Neural cell (in vitro differentiated cells): Measurements from ENCODE around the gene ATP8B4. TPM values are rescaled to one million over a fixed set of nuclear protein-coding genes. Genes with fewer than 3 reads are reported as not detected.

ENCODE experiments used
- H2AFZ ChIP-seq: fragments of 200-600, 300-800 bp; sonication (generic), shearing (Covaris generic); 2 replicates; pipeline ENCODE4 v1.6.0; 2014; ENCODE audit warnings: low read depth, mild to moderate bottlenecking, antibody characterized with exemption, low read length, moderate library complexity
- H3F3A ChIP-seq: fragments of 200-600 bp; shearing (Covaris generic); 2 replicates; pipeline ENCODE4 v1.6.1; 2016; ENCODE audit warnings: mild to moderate bottlenecking, moderate library complexity, mixed read lengths, antibody characterized with exemption, low read length; ENCODE audit not compliant: insufficient read depth, poor library complexity, severe bottlenecking
- H3K27ac ChIP-seq: fragments of 200-600, 300-800 bp; sonication (generic), shearing (Covaris generic); 2 replicates; pipeline ENCODE4 v1.5.1; 2014; ENCODE audit warnings: mild to moderate bottlenecking, low read length, moderate library complexity
- H3K27me3 ChIP-seq: fragments of 300-800, 200-600 bp; sonication (generic), shearing (Covaris generic); 2 replicates; pipeline ENCODE4 v1.6.0; 2014; ENCODE audit warnings: mild to moderate bottlenecking, low read depth, low read length, moderate library complexity; ENCODE audit not compliant: insufficient read depth
- H3K36me3 ChIP-seq: fragments of 300-800, 200-600 bp; sonication (generic), shearing (Covaris generic); 2 replicates; pipeline ENCODE4 v1.5.1; 2014; ENCODE audit warnings: mild to moderate bottlenecking, antibody characterized with exemption, low read length, moderate library complexity; ENCODE audit not compliant: insufficient read depth
- H3K4me2 ChIP-seq: fragments of 300-800, 200-600 bp; sonication (generic), shearing (Covaris generic); 2 replicates; pipeline ENCODE4 v1.6.0; 2014; ENCODE audit warnings: mild to moderate bottlenecking, low read length
- H3K4me3 ChIP-seq: fragments of 300-800, 200-600 bp; sonication (generic), shearing (Covaris generic); 2 replicates; pipeline ENCODE4 v1.5.1; 2014; ENCODE audit warnings: mild to moderate bottlenecking, low read length, moderate library complexity
- H3K79me2 ChIP-seq: fragments of 200-600 bp; shearing (Covaris generic); replicated peaks from 2 replicates; pipeline ENCODE4 v1.6.0; 2014; ENCODE audit warnings: mild to moderate bottlenecking, low read length, moderate library complexity; ENCODE audit not compliant: insufficient read depth
- H3K9ac ChIP-seq: fragments of 300-800, 200-600 bp; sonication (generic), shearing (Covaris generic); 2 replicates; pipeline ENCODE4 v1.6.1; 2016; ENCODE audit warnings: mild to moderate bottlenecking, low read length, mixed read lengths
- H3K9me2 ChIP-seq: fragments of 200-600 bp; shearing (Covaris generic); 2 replicates; pipeline ENCODE4 v1.6.1; 2016; ENCODE audit warnings: mild to moderate bottlenecking, low read length, mixed read lengths; ENCODE audit not compliant: insufficient read depth
- H3K9me3 ChIP-seq: fragments of 200-600, 300-800 bp; sonication (generic), shearing (Covaris generic); 2 replicates; pipeline ENCODE4 v1.6.1; 2016; ENCODE audit warnings: mild to moderate bottlenecking, mixed run types, low read length, moderate library complexity, mixed read lengths
- H4K20me1 ChIP-seq: fragments of 200-600 bp; shearing (Covaris generic); 2 replicates; pipeline ENCODE4 v1.6.1; 2016; ENCODE audit warnings: mild to moderate bottlenecking, mixed run types; ENCODE audit not compliant: insufficient read depth
- CTCF ChIP-seq: fragments of 450-650 bp; IDR thresholded peaks from 2 replicates; pipeline ENCODE4 v1.5.1; 2014; ENCODE audit warnings: antibody characterized with exemption, mild to moderate bottlenecking, moderate library complexity; ENCODE audit not compliant: poor library complexity, severe bottlenecking
- EP300 ChIP-seq: fragments of 450-650 bp; conservative IDR thresholded peaks from 2 replicates; pipeline ENCODE4 v1.6.1; 2014; ENCODE audit warnings: antibody characterized with exemption, mild to moderate bottlenecking, moderate library complexity; ENCODE audit not compliant: poor library complexity, severe bottlenecking
- EZH2 ChIP-seq: fragments of 200-600, 300-800 bp; shearing (Covaris generic), sonication (generic); IDR thresholded peaks from 2 replicates; pipeline ENCODE4 v1.6.1; 2014; ENCODE audit warnings: antibody characterized with exemption, low read length, borderline replicate concordance, mild to moderate bottlenecking; ENCODE audit not compliant: insufficient read depth, poor library complexity, severe bottlenecking
- MXI1 ChIP-seq: fragments of 450-650 bp; conservative IDR thresholded peaks from 2 replicates; pipeline ENCODE4 v1.6.1; 2014; ENCODE audit warnings: antibody characterized with exemption, mild to moderate bottlenecking; ENCODE audit not compliant: poor library complexity, severe bottlenecking
- POLR2AphosphoS5 ChIP-seq: IDR thresholded peaks from 2 replicates; pipeline ENCODE4 v1.6.1; 2012
- RAD21 ChIP-seq: fragments of 450-650 bp; conservative IDR thresholded peaks from 2 replicates; pipeline ENCODE4 v1.6.1; 2014; ENCODE audit warnings: antibody characterized with exemption, mild to moderate bottlenecking, moderate library complexity
- REST ChIP-seq: IDR thresholded peaks from 2 replicates; pipeline ENCODE4 v1.6.1; 2012; ENCODE audit warnings: borderline replicate concordance
- SMC3 ChIP-seq: fragments of 450-650 bp; conservative IDR thresholded peaks from 2 replicates; pipeline ENCODE4 v1.6.1; 2014; ENCODE audit warnings: antibody characterized with exemption, mild to moderate bottlenecking, moderate library complexity; ENCODE audit not compliant: poor library complexity
- TAF1 ChIP-seq: IDR thresholded peaks from 2 replicates; pipeline ENCODE4 v1.6.1; 2012; ENCODE audit warnings: low read depth
- polyA plus RNA-seq: library from polyadenylated mRNA; depleted of rRNA; stranded (reverse); fragments of >200 nt; gene quantifications from 2 replicates; pipeline ENCODE4 v1.2.3, GENCODE V29; 2014

The ATP8B4 gene
- polyA plus RNA-seq, 1 donor from 2014 or later = 2.9 TPM

GRCh38 chr15:49852756-49853155, 266.3 kb downstream of the ATP8B4 start:
- Histone ChIP-seq H3K9ac (no peak overlapping the region), H2AFZ (no peak overlapping the region), H3K4me3 (no peak overlapping the region), H4K20me1 (no peaks in the 10 kb centered on the region), H3F3A (no peaks in the 10 kb centered on the region), H3K79me2 (no peaks in the 10 kb centered on the region), H3K4me2 (no peak overlapping the region), H3K27ac (no peak overlapping the region), H3K36me3 (no peaks in the 10 kb centered on the region), H3K27me3 (no peaks in the 10 kb centered on the region), H3K9me3 (no peaks in the 10 kb centered on the region), H3K9me2 (no peaks in the 10 kb centered on the region)
- TF ChIP-seq EP300 = no peak
- no peak for TF ChIP-seq SMC3
- no peak for TF ChIP-seq POLR2AphosphoS5
- TF ChIP-seq TAF1 = no peak
- no peak for TF ChIP-seq MXI1

- Histone ChIP-seq H3K9me3 (no peaks in the 10 kb centered on the region), H3K4me2 (no peak overlapping the region), H3K27ac (no peak overlapping the region), H4K20me1 (no peaks in the 10 kb centered on the region), H3K36me3 (no peaks in the 10 kb centered on the region), H3F3A (no peaks in the 10 kb centered on the region), H3K9ac (no peak overlapping the region), H3K27me3 (no peaks in the 10 kb centered on the region), H3K9me2 (no peaks in the 10 kb centered on the region), H3K79me2 (no peaks in the 10 kb centered on the region), H2AFZ (no peak overlapping the region), H3K4me3 (no peak overlapping the region)
- TF ChIP-seq SMC3 (no peak), CTCF (no peak), POLR2AphosphoS5 (no peak), EP300 (no peak), MXI1 (no peak), REST (no peak), EZH2 (no peak), TAF1 (no peak), RAD21 (no peak)
These were observed 270.2 kb downstream of the ATP8B4 start for GRCh38 chr15:49848807-49849206.
